Progenitor cell of endocrine pancreas (in vitro differentiated cells): ENCODE measurements around the gene TK1. TPM values are rescaled to one million over a fixed set of nuclear protein-coding genes. Genes with fewer than 3 reads are reported as not detected.

Source experiments
- DNase-seq: peaks from one replicate; pipeline ENCODE4 v3.0.0; 2021; ENCODE audit warnings: low spot score; ENCODE audit not compliant: unreplicated experiment
- H3K27ac Mint-ChIP-seq: 2 replicates; pipeline ENCODE4 v1.8.0; 2021; ENCODE audit warnings: mild to moderate bottlenecking, moderate library complexity, mixed read lengths
- H3K27me3 Mint-ChIP-seq: 2 replicates; pipeline ENCODE4 v1.8.0; 2021; ENCODE audit warnings: mixed read lengths
- H3K36me3 Mint-ChIP-seq: 2 replicates; pipeline ENCODE4 v1.8.0; 2022; ENCODE audit warnings: mixed read lengths; ENCODE audit not compliant: insufficient read depth
- H3K4me1 Mint-ChIP-seq: 2 replicates; pipeline ENCODE4 v1.8.0; 2021; ENCODE audit warnings: low read depth, mixed read lengths
- H3K4me3 Mint-ChIP-seq: 2 replicates; pipeline ENCODE4 v1.8.0; 2021; ENCODE audit warnings: low read depth, mild to moderate bottlenecking, moderate library complexity, mixed read lengths
- H3K9me3 Mint-ChIP-seq: 2 replicates; pipeline ENCODE4 v1.8.0; 2021; ENCODE audit warnings: low read depth, mixed read lengths
- CTCF ChIP-seq: fragments of 200-600 bp; sonication (generic); IDR thresholded peaks from one replicate; pipeline ENCODE4 v1.5.0; 2021; ENCODE audit warnings: antibody characterized with exemption, mild to moderate bottlenecking; ENCODE audit not compliant: unreplicated experiment
- total RNA-seq: library from RNA; stranded (reverse); gene quantifications from 2 replicates; pipeline ENCODE4 v1.2.1, GENCODE V29; 2021

TK1 gene
- total RNA-seq, 1 donor from 2014 or later, result 29.1 TPM

- DNase-seq, result no peak
- Mint-ChIP-seq H3K27me3 (peaks cover 27% of the 10 kb centered on the region), H3K9me3 (no peaks in the 10 kb centered on the region), H3K36me3 (no peaks in the 10 kb centered on the region), H3K27ac (no peak overlapping the region), H3K4me3 (no peak overlapping the region), H3K4me1 (peaks cover 3% of the 10 kb centered on the region)
- no peak for TF ChIP-seq CTCF
Measured at GRCh38 chr17:78133179-78133951, 53.5 kb downstream of the TK1 start.

- H3K36me3 Mint-ChIP-seq, result no peaks in the 10 kb centered on the region
- no peaks in the 10 kb centered on the region for H3K9me3 Mint-ChIP-seq
- H3K27ac Mint-ChIP-seq, result no peak overlapping the region
- peaks cover 27% of the 10 kb centered on the region for H3K27me3 Mint-ChIP-seq
- H3K4me3 Mint-ChIP-seq, result no peak overlapping the region
- peaks cover 3% of the 10 kb centered on the region for H3K4me1 Mint-ChIP-seq
- no peak for TF ChIP-seq CTCF
- no peak for DNase-seq
Measured at GRCh38 chr17:78132767-78133178, 54.1 kb downstream of the TK1 start.

GRCh38 chr17:78132084-78132676, 54.7 kb downstream of the TK1 start:
- DNase-seq, result peak; percentile 43
- no peaks in the 10 kb centered on the region for H3K36me3 Mint-ChIP-seq
- peaks cover 27% of the 10 kb centered on the region for H3K27me3 Mint-ChIP-seq
- H3K4me3 Mint-ChIP-seq, result peak overlapping the region; percentile 63
- H3K9me3 Mint-ChIP-seq, result no peaks in the 10 kb centered on the region
- H3K4me1 Mint-ChIP-seq, result peaks cover 5% of the 10 kb centered on the region
- TF ChIP-seq CTCF, result no peak
- H3K27ac Mint-ChIP-seq, result no peak overlapping the region

GRCh38 chr17:78131172-78132083, 55.4 kb downstream of the TK1 start:
- TF ChIP-seq CTCF, result peak; percentile 11
- Mint-ChIP-seq H3K9me3 (no peaks in the 10 kb centered on the region), H3K4me3 (no peak overlapping the region), H3K27me3 (peaks cover 27% of the 10 kb centered on the region), H3K4me1 (peaks cover 8% of the 10 kb centered on the region), H3K36me3 (no peaks in the 10 kb centered on the region), H3K27ac (no peak overlapping the region)
- DNase-seq, result no peak
